GM21367 (cell line): ENCODE results near the gene HBA2.
"Not testable (repeated sequence)": the region's sequence is repeated elsewhere in the genome, so short reads cannot be mapped to it uniquely, and the experiment has no call there.

Source experiments
- ATAC-seq: cut with Tn5 transposase; IDR thresholded peaks from one replicate; pipeline ENCODE4 v1.9.1; 2021; ENCODE audit not compliant: unreplicated experiment

The HBA2 gene

DNA sequence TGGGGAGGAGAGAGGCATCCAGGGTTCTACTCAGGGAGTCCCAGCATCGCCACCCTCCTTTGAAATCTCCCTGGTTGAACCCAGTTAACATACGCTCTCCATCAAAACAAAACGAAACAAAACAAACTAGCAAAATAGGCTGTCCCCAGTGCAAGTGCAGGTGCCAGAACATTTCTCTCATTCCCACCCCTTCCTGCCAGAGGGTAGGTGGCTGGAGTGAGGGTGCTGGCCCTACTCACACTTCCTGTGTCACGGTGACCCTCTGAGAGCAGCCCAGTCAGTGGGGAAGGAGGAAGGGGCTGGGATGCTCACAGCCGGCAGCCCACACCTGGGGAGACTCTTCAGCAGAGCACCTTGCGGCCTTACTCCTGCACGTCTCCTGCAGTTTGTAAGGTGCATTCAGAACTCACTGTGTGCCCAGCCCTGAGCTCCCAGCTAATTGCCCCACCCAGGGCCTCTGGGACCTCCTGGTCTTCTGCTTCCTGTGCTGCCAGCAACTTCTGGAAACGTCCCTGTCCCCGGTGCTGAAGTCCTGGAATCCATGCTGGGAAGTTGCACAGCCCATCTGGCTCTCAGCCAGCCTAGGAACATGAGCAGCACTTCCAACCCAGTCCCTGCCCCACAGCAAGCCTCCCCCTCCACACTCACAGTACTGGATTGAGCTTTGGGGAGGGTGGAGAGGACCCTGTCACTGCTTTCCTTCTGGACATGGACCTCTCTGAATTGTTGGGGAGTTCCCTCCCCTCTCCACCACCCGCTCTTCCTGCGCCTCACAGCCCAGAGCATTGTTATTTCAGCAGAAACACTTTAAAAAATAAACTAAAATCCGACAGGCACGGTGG is 1.5 kb downstream of the HBA2 start:
- ATAC-seq: not testable (repeated sequence)

DNA sequence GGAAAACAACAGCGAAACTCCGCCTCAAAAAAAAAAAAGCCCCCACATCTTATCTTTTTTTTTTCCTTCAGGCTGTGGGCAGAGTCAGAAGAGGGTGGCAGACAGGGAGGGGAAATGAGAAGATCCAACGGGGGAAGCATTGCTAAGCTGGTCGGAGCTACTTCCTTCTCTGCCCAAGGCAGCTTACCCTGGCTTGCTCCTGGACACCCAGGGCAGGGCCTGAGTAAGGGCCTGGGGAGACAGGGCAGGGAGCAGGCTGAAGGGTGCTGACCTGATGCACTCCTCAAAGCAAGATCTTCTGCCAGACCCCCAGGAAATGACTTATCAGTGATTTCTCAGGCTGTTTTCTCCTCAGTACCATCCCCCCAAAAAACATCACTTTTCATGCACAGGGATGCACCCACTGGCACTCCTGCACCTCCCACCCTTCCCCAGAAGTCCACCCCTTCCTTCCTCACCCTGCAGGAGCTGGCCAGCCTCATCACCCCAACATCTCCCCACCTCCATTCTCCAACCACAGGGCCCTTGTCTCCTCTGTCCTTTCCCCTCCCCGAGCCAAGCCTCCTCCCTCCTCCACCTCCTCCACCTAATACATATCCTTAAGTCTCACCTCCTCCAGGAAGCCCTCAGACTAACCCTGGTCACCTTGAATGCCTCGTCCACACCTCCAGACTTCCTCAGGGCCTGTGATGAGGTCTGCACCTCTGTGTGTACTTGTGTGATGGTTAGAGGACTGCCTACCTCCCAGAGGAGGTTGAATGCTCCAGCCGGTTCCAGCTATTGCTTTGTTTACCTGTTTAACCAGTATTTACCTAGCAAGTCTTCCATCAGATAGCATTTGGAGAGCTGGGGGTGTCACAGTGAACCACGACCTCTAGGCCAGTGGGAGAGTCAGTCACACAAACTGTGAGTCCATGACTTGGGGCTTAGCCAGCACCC is 2.6 kb downstream of the HBA2 start:
- no peak for ATAC-seq

DNA sequence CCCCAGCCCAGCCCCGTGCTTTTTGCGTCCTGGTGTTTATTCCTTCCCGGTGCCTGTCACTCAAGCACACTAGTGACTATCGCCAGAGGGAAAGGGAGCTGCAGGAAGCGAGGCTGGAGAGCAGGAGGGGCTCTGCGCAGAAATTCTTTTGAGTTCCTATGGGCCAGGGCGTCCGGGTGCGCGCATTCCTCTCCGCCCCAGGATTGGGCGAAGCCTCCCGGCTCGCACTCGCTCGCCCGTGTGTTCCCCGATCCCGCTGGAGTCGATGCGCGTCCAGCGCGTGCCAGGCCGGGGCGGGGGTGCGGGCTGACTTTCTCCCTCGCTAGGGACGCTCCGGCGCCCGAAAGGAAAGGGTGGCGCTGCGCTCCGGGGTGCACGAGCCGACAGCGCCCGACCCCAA is 3.3 kb downstream of the HBA2 start:
- ATAC-seq: not testable (repeated sequence)

DNA sequence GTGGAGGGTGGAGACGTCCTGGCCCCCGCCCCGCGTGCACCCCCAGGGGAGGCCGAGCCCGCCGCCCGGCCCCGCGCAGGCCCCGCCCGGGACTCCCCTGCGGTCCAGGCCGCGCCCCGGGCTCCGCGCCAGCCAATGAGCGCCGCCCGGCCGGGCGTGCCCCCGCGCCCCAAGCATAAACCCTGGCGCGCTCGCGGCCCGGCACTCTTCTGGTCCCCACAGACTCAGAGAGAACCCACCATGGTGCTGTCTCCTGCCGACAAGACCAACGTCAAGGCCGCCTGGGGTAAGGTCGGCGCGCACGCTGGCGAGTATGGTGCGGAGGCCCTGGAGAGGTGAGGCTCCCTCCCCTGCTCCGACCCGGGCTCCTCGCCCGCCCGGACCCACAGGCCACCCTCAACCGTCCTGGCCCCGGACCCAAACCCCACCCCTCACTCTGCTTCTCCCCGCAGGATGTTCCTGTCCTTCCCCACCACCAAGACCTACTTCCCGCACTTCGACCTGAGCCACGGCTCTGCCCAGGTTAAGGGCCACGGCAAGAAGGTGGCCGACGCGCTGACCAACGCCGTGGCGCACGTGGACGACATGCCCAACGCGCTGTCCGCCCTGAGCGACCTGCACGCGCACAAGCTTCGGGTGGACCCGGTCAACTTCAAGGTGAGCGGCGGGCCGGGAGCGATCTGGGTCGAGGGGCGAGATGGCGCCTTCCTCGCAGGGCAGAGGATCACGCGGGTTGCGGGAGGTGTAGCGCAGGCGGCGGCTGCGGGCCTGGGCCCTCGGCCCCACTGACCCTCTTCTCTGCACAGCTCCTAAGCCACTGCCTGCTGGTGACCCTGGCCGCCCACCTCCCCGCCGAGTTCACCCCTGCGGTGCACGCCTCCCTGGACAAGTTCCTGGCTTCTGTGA is 4.1 kb downstream of the HBA2 start, which contains the start of gene HBA1:
HBA1 (plus strand) TSS at position 204 of the 906 bp plus-strand sequence; CDS start at position 241, 37 bp downstream.
- ATAC-seq: not testable (repeated sequence)

DNA sequence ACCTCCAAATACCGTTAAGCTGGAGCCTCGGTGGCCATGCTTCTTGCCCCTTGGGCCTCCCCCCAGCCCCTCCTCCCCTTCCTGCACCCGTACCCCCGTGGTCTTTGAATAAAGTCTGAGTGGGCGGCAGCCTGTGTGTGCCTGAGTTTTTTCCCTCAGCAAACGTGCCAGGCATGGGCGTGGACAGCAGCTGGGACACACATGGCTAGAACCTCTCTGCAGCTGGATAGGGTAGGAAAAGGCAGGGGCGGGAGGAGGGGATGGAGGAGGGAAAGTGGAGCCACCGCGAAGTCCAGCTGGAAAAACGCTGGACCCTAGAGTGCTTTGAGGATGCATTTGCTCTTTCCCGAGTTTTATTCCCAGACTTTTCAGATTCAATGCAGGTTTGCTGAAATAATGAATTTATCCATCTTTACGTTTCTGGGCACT is 4.7 kb downstream of the HBA2 start:
- no peak for ATAC-seq

DNA sequence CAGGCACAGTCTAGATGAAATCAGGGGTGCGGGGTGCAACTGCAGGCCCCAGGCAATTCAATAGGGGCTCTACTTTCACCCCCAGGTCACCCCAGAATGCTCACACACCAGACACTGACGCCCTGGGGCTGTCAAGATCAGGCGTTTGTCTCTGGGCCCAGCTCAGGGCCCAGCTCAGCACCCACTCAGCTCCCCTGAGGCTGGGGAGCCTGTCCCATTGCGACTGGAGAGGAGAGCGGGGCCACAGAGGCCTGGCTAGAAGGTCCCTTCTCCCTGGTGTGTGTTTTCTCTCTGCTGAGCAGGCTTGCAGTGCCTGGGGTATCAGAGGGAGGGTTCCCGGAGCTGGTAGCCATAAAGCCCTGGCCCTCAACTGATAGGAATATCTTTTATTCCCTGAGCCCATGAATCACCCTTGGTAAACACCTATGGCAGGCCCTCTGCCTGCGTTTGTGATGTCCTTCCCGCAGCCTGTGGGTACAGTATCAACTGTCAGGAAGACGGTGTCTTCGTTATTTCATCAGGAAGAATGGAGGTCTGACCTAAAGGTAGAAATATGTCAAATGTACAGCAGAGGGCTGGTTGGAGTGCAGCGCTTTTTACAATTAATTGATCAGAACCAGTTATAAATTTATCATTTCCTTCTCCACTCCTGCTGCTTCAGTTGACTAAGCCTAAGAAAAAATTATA is 5.4 kb downstream of the HBA2 start:
- ATAC-seq: no peak

- no peak for ATAC-seq
These were observed 6.0 kb downstream of the HBA2 start for GRCh38 chr16:178668-179015.

DNA sequence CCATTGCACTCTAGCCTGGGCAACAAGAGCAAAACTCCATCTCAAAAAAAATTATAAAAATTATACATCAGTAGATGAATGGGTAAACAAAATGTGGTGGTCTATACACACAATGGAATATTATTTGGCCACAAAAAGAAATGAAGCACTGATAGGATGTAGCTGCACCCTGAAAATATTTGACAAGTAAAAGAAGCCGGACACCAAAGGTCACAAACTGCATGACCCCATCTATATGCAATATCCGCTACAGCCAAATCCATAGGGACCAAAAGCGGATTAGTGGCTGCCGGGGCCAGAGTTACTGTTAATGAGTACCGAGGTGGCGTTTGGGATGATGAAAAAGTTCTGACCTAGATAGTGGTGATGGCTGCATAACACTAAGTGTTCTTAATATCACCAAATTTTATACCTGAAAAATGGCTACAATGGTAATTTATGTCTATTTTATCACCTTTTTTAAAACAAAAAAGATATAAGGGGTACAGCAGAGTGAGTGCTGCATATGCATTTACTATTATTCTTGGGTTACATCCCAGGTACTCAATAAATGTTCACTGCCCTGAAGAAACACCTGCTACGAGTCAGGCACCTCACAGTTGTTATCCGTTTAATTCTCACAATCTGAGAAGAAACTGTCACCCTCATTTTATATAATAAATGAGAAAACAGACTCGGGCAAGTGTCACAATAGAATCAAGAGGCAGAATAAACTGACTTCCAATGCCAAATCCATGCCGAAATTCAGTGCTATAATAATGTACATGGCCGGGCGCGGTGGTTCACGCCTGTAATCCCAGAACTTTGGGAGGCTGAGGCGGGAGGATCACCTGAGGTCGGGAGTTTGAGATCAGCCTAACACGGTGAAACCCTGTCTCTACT is 6.8 kb downstream of the HBA2 start:
- no peak for ATAC-seq

DNA sequence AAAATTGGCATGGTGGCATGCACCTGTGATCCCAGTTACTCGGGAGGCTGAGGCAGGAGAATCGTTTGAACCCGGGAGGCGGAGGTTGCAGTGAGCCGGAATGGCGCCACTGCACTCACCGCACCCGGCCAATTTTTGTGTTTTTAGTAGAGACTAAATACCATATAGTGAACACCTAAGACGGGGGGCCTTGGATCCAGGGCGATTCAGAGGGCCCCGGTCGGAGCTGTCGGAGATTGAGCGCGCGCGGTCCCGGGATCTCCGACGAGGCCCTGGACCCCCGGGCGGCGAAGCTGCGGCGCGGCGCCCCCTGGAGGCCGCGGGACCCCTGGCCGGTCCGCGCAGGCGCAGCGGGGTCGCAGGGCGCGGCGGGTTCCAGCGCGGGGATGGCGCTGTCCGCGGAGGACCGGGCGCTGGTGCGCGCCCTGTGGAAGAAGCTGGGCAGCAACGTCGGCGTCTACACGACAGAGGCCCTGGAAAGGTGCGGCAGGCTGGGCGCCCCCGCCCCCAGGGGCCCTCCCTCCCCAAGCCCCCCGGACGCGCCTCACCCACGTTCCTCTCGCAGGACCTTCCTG is 7.5 kb downstream of the HBA2 start, which contains the start of gene HBQ1:
HBQ1 (plus strand) TSS at position 359 of the 575 bp plus-strand sequence; CDS start at position 387, 28 bp downstream.
- no peak for ATAC-seq

GRCh38 chr16:180681-181564 is 8.2 kb downstream of the HBA2 start:
- no peak for ATAC-seq

GRCh38 chr16:181565-182021 is 8.9 kb downstream of the HBA2 start:
- ATAC-seq: no peak

GRCh38 chr16:183005-183404 is 10.3 kb downstream of the HBA2 start:
- ATAC-seq: no peak

DNA sequence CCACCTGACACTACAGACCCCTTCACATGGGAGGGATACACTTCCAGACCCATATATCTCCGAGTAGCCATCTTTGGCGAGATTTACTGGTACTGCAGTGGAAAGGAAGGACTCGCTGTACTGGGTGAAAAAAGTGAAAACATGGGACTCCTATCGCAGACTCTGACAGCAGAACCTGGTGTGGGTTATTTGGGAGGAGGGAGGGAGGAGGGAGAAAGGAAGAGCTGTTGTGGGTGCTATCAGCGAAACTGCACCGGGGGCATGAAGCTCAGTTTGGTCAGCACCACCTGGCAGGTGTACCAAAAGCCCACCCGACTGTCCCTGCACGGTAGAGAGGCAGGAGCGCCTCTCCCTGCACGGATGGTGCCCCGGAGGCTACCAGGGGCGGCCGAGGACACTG is 12.5 kb downstream of the HBA2 start:
- no peak for ATAC-seq

GRCh38 chr16:185691-186090 is 13.0 kb downstream of the HBA2 start:
- ATAC-seq: no peak

GRCh38 chr16:187330-187729 is 14.7 kb downstream of the HBA2 start:
- ATAC-seq: no peak

DNA sequence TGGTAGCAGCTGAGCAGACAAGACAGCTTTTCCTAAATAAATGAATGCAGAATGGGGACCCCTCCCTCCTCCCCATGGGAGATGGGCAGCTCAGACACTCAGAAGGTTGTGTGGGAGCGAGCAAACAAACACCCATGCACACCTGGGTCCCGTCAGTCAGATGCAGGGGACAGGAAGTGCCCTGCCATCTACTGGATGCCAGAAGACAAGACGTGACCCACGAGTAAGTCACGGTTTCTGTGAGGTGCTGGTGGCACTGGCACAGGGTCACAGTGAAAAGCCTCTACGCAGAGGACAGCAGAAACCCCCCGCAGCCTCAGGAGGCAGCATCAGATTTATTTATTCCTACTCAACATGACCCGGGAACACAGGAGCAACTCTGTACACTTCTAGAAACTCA is 16.0 kb downstream of the HBA2 start:
- no peak for ATAC-seq

DNA sequence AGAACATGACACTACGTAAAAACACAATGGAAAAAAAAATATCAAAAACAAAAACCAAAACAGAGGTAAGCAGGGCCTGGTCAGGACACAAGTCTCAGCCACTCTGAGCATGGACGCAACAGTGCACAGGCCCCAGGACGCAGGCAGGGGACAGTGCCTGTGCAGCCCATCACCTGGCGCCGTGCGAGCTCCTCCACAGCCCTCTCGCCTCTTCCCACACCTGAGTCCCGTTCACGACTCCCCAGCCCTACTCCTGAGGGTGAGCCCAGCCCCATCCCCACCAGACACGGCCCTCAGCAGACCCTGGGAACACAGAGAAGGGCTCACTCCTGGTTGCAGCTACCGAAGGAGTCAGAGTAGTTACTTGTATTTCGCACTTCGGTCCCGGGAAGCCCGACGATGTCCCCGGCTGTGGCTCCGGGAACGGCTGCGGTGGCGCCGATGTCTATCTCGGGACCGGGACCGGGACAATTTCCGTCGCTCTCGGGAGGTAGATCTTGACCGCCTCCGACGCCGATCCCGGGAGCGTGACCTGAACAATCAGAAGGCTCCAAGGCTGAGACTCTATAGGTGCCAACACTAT is 17.0 kb downstream of the HBA2 start:
- ATAC-seq: no peak
